Activated CD4-positive, alpha-beta T cell treated with anti-CD3 and anti-CD28 coated beads for 48 hours (primary cell): ENCODE measurements around the gene NHSL1.

ENCODE experiments used
- DNase-seq: peaks from one replicate; pipeline ENCODE4 v3.0.0-alpha.2; 2020

The NHSL1 gene

DNA sequence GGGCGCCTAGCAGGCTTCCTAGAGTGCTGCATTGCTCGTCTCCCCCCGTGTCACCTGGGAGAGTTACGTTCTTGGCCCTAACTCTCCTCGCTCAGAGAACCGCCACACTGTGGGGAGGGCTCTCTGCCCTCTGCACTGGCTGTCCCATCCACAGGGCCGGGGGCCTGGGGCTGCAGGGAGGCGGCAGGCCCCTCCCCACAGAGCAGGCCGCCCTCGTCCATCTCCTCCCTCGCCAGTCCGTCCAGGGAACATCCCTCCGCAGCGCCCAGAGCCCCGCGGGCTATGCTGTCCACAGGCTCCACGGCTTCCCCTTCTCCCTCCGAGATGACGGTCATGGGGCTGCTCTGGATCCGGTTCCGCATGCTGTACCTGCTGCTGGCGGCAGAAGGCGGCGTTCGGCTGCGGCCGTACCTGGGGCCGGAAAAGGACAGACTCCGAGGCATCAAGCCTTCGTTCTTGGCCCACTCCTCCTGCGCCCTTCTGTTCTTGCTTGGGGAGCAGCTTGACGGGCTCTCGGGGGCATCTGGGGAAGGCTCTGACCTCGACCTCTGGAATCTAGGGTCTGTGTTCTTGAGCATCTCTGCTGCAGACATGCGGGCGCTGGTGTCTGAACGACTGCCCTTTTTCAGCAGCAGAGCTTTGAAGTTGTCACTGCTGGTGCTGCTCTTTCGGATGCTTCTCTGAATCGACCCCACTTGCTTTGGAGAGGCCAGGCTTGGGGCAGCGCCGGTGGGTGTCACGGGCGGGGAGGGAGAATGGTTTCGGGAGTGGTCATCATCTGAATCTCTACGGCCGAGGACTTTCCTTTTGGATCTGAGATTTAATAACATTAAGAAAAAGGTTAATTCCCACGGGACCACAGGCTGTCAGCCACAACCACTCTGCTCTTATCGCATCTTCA lies 75.0 kb downstream of the NHSL1 start:
- DNase-seq = no peak

- no peak for DNase-seq
Observed at GRCh38 chr6:138422861-138423260, 76.4 kb downstream of the NHSL1 start.

GRCh38 chr6:138421608-138422007 lies 77.7 kb downstream of the NHSL1 start:
- no peak for DNase-seq

DNA sequence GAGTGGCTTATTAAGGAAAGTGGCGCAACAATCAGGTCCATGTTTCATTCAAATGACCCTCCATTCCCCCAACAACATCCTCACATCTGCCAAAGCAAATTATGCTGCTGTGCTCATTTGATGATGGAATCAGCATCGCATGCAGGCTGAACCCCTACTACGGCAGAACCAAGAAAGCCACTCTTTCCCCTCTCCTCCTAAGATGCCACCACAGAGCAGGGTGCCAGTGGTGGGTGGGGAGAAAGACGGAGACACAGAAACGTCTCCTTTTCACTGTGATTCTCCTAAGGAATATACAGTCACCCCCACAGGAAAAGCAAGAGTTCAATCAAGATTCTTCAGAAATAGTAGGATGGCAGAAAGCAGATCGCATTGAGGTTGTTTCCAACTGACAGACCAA lies 78.2 kb downstream of the NHSL1 start:
- DNase-seq = no peak

GRCh38 chr6:138420356-138420755 lies 78.9 kb downstream of the NHSL1 start:
- DNase-seq = no peak

- no peak for DNase-seq
Observed at GRCh38 chr6:138419766-138420165, 79.5 kb downstream of the NHSL1 start.

DNA sequence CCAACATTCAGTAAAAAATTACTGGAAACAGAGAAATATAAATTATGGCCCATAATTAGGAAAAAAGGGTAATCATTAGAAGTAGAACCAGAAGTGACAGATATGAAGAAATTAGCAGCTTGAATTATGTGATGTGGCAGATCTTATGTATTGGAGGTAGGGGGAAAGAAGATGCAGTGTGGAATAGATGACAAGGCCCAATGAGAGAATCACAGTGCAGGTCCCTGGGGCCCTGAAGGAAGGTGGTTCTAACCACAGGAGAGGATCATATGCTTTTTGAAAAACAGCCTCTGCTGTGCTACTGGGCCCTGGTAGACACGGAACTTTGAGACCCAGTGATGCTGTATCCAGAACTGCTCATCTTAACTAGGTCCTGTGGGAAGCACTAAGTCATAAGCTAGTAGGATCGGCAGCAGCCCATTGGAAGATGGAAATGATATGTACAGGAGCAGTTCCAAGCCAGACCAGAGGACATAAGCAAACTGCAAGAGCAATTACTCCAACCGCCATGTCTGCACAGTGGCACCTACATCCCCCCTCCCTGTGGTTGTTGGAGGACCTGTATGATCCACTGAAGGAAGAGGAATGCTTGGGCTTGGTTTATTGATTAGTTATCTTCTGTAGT lies 81.1 kb downstream of the NHSL1 start:
- no peak for DNase-seq

GRCh38 chr6:138417493-138418117 lies 81.7 kb downstream of the NHSL1 start:
- no peak for DNase-seq

DNA sequence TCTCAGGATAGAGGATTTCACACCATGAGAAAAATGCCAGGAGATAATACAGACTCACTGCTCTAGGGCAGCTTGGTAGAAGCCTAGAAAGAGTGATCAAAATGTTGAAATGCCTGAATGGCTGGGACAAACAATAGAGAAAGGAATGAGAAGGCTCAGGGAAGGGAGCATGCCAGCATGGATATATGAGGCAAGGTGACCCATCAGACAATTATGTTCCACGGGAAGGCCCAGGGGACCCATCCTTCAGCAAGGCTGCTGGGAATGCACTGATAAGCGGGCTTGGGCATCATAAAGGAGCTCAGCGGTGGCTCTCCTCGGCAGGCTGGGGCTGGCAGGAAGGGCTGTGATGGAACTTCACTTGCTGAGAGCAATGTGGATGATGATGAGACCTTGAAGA lies 83.1 kb downstream of the NHSL1 start:
- no peak for DNase-seq

DNA sequence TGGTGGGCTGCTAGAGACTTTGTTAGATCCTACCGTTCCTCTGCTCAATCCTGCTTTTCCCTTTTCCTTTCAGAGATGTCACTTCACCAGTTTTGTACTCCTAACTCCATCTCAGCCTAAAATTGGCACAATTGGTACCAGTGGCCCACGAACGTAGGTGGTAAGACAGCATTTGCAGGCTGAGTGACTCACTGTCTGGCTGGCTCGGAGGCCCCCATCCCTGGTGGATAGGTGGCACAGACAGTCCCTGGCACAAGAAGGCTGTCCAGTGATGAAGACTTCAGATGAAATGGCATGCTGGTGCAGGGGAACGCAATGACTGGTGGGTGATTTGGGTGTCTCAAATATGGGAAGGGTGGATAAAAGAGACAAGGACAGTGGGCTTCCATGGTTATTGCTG lies 84.2 kb downstream of the NHSL1 start:
- no peak for DNase-seq

DNA sequence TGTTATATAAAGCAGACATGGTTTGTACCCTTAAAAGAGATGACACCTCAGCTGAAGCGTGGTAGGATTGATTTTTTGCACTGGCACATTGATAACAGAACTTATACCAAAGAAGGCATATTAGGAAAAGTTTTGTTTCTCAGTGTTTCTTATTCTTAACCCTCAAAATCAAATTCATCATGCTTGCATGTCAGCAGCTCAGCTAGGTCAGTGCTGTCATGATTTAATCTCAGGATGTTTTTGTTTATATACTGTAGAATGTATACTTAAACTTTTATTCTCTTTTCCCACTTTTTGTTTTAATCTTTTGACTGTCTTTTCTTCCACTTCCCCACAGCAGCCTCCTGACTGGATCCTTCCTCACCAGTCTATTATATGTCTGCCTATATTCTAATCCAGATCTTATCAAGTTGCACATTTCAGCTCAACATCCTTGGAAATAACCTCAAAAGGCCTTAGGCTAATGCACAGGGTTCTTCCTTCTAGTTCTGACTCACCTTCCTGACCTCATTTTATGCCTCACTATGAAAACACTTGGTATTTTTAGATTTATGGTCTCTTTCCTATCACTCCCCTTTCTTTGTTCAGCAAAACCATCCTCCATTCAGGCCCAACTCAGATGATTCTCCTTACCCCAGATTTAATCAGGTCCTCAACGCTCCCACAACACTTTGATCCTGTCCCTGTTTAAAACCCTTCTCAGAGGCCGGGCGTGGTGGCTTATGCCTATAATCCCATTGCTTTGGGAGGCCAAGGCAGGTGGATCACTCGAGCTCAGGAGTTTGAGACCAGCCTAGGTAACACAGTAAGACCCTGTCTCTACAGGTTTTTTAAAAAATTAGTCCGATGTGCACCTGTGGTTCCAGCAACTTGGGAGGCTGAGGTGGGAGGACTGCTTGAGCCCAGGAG lies 88.1 kb downstream of the NHSL1 start:
- DNase-seq = no peak

DNA sequence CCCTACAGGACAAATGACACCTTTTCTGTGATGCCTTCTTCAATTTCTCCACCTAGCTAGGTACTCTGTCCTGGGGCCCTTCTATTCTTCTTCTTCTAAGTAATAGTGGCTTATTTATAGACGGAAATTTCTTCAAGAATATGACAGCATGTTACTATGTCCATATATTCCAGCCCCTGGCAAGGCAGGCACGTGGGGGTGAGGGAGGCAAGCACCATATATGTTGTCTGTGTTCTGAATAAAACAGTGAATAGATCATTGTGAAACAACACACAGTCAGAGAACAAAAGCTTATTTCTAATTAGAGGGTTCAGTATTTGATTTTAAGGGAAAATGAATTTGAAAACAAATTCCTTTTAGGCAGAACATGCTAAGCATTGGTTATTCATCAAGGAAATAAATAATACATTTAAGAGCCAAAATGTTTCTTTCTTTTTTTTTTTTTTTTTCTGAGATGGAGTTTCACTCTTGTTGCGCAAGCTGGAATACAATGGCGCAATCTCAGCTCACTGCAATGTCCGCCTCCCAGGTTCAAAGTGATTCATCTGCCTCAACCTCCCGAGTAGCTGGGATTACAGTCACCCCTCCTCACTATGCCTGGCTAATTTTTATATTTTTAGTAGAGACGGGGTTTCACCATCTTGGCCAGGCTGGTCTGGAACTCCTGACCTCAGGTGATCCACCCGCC lies 89.1 kb downstream of the NHSL1 start:
- no peak for DNase-seq

DNA sequence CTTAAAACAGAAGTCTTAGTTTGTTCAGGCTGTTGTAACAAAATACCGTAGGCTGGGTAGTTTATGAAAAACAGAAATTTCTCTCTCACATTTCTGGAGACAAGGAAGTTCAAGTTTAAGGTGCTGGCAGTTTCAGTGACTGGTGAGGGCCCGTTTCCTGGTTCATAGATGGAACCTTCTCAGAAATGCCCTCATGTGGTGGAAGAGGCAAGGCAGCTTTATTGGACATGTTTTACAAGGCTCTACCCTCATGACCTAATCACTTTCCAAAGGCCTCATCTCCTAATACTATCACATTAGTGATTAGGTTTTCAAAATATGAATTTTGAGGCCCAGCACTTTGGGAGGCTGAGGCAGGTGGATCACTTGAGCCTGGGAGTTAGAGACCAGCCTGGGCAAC lies 92.9 kb downstream of the NHSL1 start:
- no peak for DNase-seq

DNA sequence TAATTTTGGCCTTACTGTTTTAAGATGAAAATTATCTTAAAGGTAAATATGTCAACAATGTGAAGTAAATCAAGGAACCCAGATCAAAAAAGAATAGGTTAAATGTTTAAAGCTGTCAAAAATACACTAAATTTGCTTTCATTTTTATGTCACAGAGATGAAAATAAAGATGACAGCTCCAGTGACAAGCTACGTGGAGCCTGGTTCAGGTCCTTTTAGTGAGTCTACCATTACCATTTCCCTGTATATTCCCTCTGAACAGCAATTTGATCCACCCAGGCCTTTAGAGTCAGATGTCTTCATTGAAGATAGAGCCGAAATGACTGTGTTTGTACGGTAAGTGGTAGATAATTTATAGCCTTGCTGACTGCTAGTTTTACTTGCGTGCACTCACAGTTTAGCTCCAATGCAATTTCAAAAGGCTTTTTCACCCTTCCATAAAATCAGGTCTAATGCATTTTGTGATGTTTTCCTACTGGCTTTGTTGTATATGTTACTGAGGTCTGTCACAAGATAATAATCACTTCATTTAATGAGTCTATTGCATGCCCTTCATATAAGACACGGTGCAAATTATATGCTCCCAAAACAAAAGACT lies 93.4 kb downstream of the NHSL1 start:
- no peak for DNase-seq

DNA sequence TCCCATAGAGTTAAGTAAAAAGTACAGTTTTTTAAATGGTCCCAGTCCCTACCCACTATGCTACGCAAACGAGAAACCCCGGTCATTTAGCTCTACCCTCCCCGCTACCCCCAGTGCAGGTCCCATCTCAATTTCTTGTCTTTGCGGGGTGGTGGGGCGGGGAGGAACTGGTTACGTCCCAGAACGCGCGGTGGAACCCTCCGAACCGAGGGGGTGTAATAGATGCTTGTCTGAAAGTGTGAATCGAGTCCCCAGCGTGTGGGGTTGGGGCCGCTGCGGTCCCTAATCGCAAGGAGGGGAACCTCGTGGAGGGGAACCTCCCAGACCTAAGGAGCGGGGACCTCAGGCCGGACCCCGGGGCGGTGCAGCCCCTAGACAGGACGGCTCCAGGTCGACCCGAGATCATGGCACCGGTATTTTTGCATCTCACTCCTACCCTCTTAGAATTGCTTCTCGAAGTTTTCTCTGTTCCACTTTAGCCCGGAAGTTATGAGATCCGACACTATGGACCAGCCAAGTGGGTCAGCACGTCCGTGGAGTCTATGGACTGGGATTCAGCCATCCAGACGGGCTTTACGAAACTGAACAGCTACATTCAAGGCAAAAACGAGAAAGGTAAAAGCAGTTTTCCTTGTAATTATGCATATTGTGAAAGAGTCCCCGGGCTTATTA lies 94.5 kb downstream of the NHSL1 start:
- peak; percentile 49 for DNase-seq

DNA sequence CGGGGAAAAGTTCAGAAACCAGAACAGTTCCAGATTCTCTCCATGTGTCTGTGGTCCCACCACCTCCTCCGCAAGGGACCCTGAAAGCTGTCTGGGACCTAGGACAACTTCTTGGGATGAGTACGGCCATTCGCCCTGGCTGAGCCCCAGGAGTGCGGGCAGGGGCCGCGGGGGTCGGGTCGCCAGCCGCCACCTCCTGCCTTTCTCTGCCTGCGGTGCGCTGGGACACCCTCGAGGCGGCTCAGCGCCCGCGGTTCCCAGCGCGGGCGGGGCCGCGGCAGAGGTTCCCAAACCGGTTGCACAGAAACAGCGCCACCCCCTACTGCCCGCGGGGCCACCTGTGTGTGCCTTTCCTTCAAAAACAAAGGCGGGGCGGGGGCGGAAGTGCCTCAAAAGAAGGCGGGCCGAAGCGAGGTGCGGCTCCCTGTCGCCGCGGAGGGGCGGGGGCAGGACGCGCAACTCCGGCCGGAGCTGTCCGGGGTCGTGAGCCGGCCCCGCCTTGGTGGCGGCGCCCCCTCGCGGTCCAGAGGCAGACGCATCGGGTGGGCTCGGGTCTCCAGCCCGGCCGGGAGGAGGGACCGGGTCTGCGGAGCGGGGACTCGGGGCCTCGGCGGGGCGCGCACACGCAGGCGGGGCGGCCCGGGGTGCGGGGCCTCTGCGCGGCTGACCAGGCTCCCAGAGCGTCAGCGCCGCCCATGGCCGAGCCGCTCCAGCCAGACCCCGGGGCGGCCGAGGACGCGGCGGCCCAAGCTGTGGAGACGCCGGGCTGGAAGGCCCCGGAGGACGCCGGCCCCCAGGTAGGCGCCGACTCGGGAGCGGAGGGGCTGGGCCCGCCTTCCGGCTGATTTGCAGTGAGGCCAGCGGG lies 95.3 kb downstream of the NHSL1 start, which contains the start of gene HEBP2:
HEBP2 (plus strand) TSS at position 423 of the 865 bp plus-strand sequence; CDS start at position 696, 273 bp downstream.
- peak; percentile 95 for DNase-seq

GRCh38 chr6:138403324-138403800 lies 95.9 kb downstream of the NHSL1 start:
- DNase-seq = peak; percentile 43

- DNase-seq = no peak
Observed at GRCh38 chr6:138402838-138403187, 96.5 kb downstream of the NHSL1 start.

GRCh38 chr6:138401960-138402837 lies 97.1 kb downstream of the NHSL1 start:
- DNase-seq = no peak
